GM19463 (cell line): ENCODE data around the gene ZNF716.
"Not testable (repeated sequence)": the region's sequence is repeated elsewhere in the genome, so short reads cannot be mapped to it uniquely, and the experiment has no call there.

ENCODE experiments used
- ATAC-seq: cut with Tn5 transposase; IDR thresholded peaks from one replicate; pipeline ENCODE4 v1.9.1; 2021; ENCODE audit warnings: mild to moderate bottlenecking, moderate library complexity; ENCODE audit not compliant: unreplicated experiment

Gene ZNF716

DNA sequence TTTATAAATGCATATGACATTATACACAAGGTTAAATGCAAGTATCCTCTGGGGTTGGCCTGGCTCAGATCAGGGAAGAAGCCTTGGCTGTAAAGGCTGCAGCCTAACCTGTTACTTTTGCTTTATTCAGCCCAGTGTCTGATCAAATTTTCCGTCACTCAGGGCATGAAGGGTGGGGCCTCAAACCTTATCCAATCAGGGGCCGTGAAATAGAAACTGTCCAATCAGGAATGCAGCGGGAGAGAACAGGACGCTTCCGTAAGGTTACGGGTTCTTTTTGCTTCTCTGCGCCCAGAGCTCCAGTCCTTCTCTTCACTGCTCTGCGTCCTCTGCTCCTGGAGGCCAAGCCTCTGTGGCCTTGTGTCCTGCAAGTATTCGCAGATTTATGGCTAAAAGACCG, at the start of gene ZNF716:
Gene ZNF716, plus strand, starts transcription at position 274 of the 400 bp plus-strand sequence. Its CDS starts 112 bp downstream, at position 386.
- no peak for ATAC-seq

DNA sequence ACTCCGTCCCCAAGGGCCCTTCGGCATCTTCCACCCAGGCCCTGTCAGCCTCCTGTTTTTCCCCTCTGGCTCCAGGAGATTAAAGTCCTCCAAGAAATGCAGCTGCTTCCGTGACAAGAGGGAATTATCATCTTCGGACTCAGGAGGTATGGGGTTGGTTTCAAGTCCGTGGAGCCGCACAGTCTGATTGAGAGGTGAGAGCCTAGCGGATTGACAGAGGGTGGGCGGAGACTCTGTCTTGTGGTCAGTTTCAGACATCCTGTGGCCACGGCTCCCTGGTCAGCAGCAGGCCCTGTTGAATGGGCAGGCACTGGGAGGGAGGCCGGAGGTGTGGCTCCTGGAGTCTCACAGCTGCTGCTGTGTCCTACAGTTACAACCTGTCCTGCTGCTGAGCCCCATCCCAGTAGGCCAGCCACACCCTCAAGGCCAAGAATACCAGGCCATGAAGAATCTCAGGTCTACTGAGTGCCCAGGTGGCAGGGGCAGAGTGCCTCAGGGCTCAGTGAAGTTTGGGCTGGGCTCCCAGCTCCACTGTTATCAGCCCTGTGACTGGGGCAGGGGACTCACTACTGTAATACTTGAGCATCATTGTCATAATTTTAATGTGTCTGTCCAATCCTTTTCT, 49.3 kb upstream of the ZNF716 start:
- ATAC-seq = no peak

GRCh38 chr7:57403051-57403450, 46.9 kb upstream of the ZNF716 start:
- ATAC-seq = not testable (repeated sequence)

DNA sequence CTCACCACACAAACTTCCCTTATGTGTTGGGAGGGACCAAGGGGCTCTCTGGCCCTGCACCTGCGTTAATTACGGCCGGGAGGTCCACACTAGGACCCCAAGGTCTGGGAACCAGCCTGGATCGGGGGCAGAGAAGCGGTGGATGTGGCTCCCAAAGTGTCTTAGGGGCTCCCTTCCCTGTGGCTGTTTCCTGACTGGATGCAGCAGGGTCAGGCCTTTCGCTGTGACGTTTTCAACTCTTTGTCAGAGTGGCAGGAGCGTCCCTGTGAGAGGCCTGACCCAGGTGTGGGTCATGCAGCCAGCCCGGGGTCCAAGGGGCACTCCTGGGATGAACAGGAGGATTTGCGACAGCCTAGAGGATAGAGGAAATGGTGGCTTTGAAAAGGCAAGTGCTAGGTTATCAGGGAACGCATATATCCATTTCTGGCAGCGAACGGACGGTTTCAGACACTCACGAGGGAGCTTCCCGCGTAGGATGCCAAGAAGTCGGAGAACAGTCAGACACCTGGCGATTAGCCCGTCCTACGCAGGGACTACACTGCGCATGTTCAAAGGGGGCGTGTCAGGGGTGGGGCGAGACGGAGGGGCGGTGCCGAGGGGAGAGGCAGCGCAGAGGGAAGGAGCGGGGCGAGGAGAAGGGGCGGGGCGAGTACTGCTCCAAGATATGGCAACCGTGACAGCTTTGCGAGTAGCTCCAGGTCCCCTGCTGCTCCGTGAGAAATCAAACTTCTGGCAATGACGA, 46.2 kb upstream of the ZNF716 start:
- no peak for ATAC-seq

DNA sequence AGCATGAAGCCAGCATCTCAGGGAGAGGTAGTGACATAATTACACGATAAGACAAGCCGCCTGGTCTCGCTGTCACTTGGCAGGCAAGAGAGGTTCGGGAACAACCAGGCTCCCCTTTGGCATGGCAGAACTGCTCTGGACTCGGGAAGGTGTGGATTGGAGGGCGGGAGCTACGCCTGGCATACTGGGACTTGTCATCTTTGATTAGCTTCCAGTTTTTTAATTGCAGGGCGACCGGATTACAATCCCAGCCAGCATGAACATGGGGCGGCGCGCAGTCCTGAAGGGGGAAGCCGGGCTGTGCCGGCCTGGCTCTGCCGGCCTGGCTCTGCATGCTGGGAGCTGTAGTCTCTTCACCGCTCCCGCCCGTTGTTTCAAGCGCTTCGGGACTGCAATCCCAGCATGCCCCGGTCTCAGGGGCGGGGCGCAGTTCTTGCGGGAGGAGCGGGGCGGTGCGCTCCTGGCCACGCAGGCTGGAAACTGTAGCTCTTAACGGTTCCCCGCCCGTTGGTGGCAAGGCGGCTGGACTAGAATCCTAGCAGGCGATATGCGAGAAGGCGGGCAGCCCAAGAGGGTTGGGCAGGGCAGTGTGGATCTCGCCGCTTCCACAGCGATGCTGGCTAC, 45.5 kb upstream of the ZNF716 start:
- ATAC-seq = no peak

DNA sequence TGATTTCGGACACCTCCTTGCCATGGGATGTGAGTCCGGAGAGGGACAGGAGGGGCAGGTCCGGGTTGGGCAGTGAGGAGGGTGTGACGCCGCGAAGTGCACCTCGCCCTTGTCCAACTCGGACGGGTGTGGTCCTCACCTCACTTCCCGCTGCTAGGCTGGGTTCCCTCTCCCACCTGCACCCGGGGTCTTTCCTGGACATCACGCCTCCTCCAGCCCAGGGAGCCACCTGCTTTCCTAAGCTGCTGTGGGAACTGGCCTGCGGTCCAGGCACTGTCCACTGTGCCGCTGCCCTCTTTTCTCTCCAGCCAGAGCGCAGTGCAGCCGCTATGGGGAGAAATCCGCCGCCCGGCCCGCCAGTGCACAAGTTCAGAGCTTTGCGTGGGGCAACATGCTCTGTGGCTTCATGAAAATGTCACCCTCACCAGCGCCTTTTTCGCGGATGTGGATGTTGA, 45.0 kb upstream of the ZNF716 start:
- no peak for ATAC-seq

DNA sequence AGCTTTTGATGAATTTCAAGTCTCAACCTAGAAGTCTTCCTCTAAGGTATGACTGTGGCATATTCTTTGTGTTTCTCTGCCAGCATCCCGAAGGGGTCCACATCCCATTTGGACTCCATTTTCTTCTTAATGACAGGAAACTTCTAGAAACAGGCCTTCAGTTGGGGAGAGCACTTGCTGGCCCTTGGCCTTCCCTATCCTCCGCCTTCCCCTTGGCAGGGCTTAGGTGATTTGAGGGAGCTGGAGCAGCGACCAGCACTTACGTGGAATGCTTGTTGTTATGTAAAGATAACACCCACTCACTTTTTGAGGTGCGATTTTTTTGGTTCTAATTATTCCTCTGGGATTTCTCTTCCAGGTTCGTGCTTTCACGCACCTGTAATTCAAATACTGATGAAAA, 42.9 kb upstream of the ZNF716 start:
- ATAC-seq = no peak

DNA sequence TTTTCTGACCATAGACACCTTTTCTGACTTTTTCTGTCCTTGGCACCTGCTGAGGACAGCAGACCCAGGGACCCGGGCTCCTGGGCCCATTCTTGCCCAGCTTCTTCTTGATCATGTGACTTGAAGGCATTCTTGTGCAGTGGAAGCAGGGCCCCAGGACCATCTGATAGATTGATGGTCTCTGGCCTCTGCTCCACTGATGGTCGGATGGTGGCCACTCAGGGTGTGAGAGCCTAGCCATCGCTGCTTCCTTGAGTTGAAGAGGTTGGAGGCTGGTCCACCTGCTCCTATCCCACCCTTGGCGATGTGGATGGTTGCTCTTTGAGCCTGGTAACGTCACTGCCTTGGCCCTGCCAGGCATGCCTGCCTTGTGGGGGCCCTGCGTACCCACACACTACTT, 37.8 kb upstream of the ZNF716 start:
- ATAC-seq = no peak

GRCh38 chr7:57412618-57413017, 37.4 kb upstream of the ZNF716 start:
- no peak for ATAC-seq

GRCh38 chr7:57413529-57414398, 36.2 kb upstream of the ZNF716 start:
- no peak for ATAC-seq

- no peak for ATAC-seq
These were observed 35.6 kb upstream of the ZNF716 start for GRCh38 chr7:57414415-57414814.

GRCh38 chr7:57414852-57415251, 35.1 kb upstream of the ZNF716 start:
- no peak for ATAC-seq

- no peak for ATAC-seq
These were observed 34.7 kb upstream of the ZNF716 start for GRCh38 chr7:57415326-57415725.

DNA sequence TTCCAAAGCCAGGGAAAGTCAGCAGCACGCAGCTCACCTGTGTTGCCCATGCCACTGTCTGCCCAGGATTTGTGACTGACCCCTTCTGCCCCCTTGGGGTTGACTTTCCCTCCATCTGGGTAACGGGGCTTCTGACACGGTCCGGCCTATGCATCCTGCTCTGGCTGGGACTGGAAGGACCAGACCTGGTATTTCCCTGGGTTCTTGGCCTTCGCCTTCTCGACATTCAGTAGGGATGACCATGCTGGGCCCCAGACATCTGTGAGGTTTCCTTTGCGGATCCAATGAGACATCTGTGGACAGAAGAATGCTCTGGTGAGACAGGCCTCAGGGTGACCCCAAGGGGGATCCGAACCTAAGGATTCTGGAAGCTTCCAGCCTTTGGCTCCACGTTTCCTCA, 34.2 kb upstream of the ZNF716 start:
- ATAC-seq = no peak

GRCh38 chr7:57416601-57417358, 33.2 kb upstream of the ZNF716 start:
- no peak for ATAC-seq

GRCh38 chr7:57417736-57418135, 32.2 kb upstream of the ZNF716 start:
- no peak for ATAC-seq

DNA sequence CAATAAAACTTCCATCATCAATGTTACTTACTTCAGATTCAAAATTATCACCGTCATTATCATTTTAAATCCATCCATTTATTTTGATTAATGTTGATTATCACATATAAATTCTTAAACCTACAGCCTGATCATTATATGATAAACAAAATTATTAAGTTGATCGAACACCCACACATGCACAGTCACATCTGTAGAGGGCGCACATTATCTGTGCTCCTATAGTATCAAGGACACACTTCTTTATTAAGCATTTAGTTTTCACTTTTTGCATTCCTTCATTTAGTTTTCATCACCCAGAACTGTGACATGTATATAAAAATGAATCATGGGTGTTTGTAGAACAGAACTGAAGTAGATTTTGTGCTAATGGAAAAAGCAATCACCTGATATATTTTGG, 26.2 kb upstream of the ZNF716 start:
- no peak for ATAC-seq

GRCh38 chr7:57424515-57425238, 25.3 kb upstream of the ZNF716 start:
- ATAC-seq = no peak

DNA sequence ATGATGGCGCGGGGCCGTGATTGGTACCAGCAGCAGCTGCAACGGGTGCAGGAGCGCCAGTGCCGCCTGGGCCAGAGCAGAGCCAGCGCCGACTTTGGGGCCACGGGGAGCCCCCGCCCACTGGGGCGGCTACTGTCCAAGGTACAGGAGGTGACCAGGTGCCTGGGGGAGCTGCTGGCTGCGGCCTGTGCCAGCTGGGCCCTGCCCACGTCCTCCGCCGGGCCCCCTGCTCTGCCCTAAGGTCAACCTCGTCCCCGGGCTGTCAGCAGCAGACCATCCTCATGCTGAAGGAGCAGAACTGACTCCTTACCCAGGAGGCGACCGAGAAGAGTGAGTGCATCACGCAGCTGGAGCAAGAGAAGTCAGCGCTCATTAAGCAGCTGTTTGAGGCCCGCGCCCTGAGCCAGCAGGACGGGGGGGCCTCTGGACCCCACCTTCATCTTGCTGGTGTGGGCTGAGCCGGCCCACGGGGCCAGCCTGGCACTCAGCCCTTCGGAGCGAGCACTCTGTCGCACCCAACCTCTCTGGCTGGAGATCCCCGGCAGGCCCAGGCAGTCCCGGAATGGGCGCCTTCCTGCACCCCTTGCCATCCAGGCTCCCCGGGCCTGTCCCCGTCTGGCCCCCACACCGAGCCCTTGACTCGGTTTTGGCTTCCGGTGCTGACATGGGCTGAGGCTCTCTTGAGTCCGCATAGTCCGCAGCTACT, 24.6 kb upstream of the ZNF716 start:
- ATAC-seq = no peak
